GM18502 (cell line): ENCODE measurements around the gene TMEM270.
"Not testable (repeated sequence)": the region's sequence is repeated elsewhere in the genome, so short reads cannot be mapped to it uniquely, and the experiment has no call there.

Experiments used
- ATAC-seq: cut with Tn5 transposase; IDR thresholded peaks from one replicate; pipeline ENCODE4 v1.9.1; 2021; ENCODE audit warnings: mild to moderate bottlenecking; ENCODE audit not compliant: unreplicated experiment, poor library complexity

Gene TMEM270

GRCh38 chr7:73882047-73882402 is 21.1 kb downstream of the TMEM270 start:
- no peak for ATAC-seq

- not testable (repeated sequence) for ATAC-seq
Measured at GRCh38 chr7:73884867-73885422, 24.0 kb downstream of the TMEM270 start.

- ATAC-seq, result no peak
Measured at GRCh38 chr7:73885433-73885974, 24.5 kb downstream of the TMEM270 start.

- ATAC-seq, result no peak
Measured at GRCh38 chr7:73885975-73886798, 25.2 kb downstream of the TMEM270 start.

GRCh38 chr7:73887762-73888161 is 26.8 kb downstream of the TMEM270 start:
- ATAC-seq, result no peak

- no peak for ATAC-seq
Measured at GRCh38 chr7:73888959-73889358, 28.0 kb downstream of the TMEM270 start.

GRCh38 chr7:73890555-73891147 is 29.7 kb downstream of the TMEM270 start:
- no peak for ATAC-seq

- no peak for ATAC-seq
Measured at GRCh38 chr7:73891178-73891885, 30.4 kb downstream of the TMEM270 start.

GRCh38 chr7:73892003-73892999 is 31.3 kb downstream of the TMEM270 start:
- no peak for ATAC-seq

- ATAC-seq, result no peak
Measured at GRCh38 chr7:73893342-73894101, 32.6 kb downstream of the TMEM270 start.

GRCh38 chr7:73894166-73894565 is 33.2 kb downstream of the TMEM270 start:
- no peak for ATAC-seq

- ATAC-seq, result no peak
Measured at GRCh38 chr7:73894733-73895551, 34.0 kb downstream of the TMEM270 start.

- ATAC-seq, result no peak
Measured at GRCh38 chr7:73895626-73896025, 34.7 kb downstream of the TMEM270 start.

- no peak for ATAC-seq
Measured at GRCh38 chr7:73896454-73896853, 35.5 kb downstream of the TMEM270 start.

GRCh38 chr7:73899731-73900142 is 38.8 kb downstream of the TMEM270 start:
- no peak for ATAC-seq

GRCh38 chr7:73900286-73900685 is 39.3 kb downstream of the TMEM270 start:
- ATAC-seq, result no peak

- ATAC-seq, result no peak
Measured at GRCh38 chr7:73901231-73901822, 40.4 kb downstream of the TMEM270 start.
